Bronchial epithelial cell (primary cell): ENCODE data around the gene FAM53B. TPM values are rescaled to one million over a fixed set of nuclear protein-coding genes. Genes with fewer than 3 reads are reported as not detected.
A peak's percentile ranks its signal among the peaks of the same experiment; 100 is the strongest.

Source experiments
- DNase-seq: peaks from one replicate; pipeline ENCODE4 v3.0.0-alpha.2; 2010; ENCODE audit warnings: low read depth
- FAIRE-seq: peaks from 2 replicates; lab custom pipeline; 2011; peaks lifted over from hg19 to GRCh38; lab: Jason Lieb, UNC
- H3K27me3 ChIP-seq: 2 replicates; pipeline ENCODE4 v1.5.1; 2011; ENCODE audit warnings: low read length; ENCODE audit not compliant: control insufficient read depth, insufficient read depth
- H3K36me3 ChIP-seq: 2 replicates; pipeline ENCODE4 v1.5.1; 2011; ENCODE audit warnings: low read length; ENCODE audit not compliant: control insufficient read depth, insufficient read depth
- H3K4me3 ChIP-seq: 2 replicates; pipeline ENCODE4 v1.5.1; 2011; ENCODE audit warnings: mild to moderate bottlenecking, low read depth, low read length, control low read depth
- total RNA-seq: library from RNA; depleted of rRNA; stranded (reverse); fragments of >200 nt; gene quantifications from 2 replicates; pipeline ENCODE4 v1.2.1, GENCODE V29; 2014
- TF ChIP-seq, protein P1 (sequence below): IDR thresholded peaks from 2 replicates; pipeline ENCODE4 v1.5.1; 2011; ENCODE audit warnings: mild to moderate bottlenecking, moderate library complexity, low read length, control low read depth, inconsistent platforms; ENCODE audit not compliant: insufficient read depth, severe bottlenecking

Gene FAM53B
- total RNA-seq, 1 donor from 2014 or later: 19.5 TPM

- peaks cover 9% of the 10 kb centered on the region for H3K36me3 ChIP-seq
- no peaks in the 10 kb centered on the region for H3K27me3 ChIP-seq
- FAIRE-seq (no peak), DNase-seq (no peak)
- H3K4me3 ChIP-seq: no peak overlapping the region
- TF ChIP-seq, protein P1, sequence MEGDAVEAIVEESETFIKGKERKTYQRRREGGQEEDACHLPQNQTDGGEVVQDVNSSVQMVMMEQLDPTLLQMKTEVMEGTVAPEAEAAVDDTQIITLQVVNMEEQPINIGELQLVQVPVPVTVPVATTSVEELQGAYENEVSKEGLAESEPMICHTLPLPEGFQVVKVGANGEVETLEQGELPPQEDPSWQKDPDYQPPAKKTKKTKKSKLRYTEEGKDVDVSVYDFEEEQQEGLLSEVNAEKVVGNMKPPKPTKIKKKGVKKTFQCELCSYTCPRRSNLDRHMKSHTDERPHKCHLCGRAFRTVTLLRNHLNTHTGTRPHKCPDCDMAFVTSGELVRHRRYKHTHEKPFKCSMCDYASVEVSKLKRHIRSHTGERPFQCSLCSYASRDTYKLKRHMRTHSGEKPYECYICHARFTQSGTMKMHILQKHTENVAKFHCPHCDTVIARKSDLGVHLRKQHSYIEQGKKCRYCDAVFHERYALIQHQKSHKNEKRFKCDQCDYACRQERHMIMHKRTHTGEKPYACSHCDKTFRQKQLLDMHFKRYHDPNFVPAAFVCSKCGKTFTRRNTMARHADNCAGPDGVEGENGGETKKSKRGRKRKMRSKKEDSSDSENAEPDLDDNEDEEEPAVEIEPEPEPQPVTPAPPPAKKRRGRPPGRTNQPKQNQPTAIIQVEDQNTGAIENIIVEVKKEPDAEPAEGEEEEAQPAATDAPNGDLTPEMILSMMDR: no peak
These were observed 69.4 kb downstream of the FAM53B start for GRCh38 chr10:124674768-124675222.

- no peaks in the 10 kb centered on the region for H3K27me3 ChIP-seq
- no peak overlapping the region for H3K4me3 ChIP-seq
- H3K36me3 ChIP-seq: peaks cover 7% of the 10 kb centered on the region
- DNase-seq (no peak), FAIRE-seq (no peak)
- TF ChIP-seq, protein P1: no peak
These were observed 72.0 kb downstream of the FAM53B start for GRCh38 chr10:124672181-124672638.

DNA sequence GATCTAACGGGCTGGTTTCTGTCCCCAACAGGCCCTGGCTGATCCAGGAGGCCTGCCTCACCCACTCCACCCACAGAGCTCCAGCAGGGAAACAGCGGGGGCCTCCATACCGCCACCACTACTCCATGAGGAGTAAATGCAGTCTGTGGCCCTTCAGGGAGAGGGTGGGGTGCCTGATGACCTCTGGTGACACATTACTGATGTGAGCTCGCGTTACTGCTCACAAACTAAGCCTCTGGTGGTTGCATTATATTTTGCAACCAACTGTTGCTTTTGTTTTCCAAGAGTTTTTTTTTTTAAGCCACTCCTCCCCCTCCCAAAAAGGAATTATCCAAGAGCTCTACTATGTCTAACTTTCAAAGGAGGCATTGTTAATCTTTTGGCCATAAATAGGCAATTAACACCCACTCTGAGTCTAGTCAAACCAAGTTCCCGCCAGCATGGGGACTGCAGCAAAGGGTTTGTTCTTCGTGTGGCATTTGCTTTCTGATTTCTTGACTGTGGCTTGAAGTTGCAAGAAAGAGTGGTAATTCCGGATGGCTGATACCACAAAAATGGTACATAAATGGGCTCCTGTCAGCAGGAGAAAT, 72.6 kb downstream of the FAM53B start:
- H3K27me3 ChIP-seq: no peaks in the 10 kb centered on the region
- H3K36me3 ChIP-seq: peaks cover 7% of the 10 kb centered on the region
- DNase-seq (peak; percentile 70), FAIRE-seq (peak; percentile 73)
- TF ChIP-seq, protein P1: peak; percentile 53
- H3K4me3 ChIP-seq: no peak overlapping the region

GRCh38 chr10:124670849-124671248, 73.3 kb downstream of the FAM53B start:
- Histone ChIP-seq H3K4me3 (no peak overlapping the region), H3K36me3 (peaks cover 8% of the 10 kb centered on the region), H3K27me3 (no peaks in the 10 kb centered on the region)
- no peak for FAIRE-seq
- TF ChIP-seq, protein P1: no peak
- DNase-seq: no peak

DNA sequence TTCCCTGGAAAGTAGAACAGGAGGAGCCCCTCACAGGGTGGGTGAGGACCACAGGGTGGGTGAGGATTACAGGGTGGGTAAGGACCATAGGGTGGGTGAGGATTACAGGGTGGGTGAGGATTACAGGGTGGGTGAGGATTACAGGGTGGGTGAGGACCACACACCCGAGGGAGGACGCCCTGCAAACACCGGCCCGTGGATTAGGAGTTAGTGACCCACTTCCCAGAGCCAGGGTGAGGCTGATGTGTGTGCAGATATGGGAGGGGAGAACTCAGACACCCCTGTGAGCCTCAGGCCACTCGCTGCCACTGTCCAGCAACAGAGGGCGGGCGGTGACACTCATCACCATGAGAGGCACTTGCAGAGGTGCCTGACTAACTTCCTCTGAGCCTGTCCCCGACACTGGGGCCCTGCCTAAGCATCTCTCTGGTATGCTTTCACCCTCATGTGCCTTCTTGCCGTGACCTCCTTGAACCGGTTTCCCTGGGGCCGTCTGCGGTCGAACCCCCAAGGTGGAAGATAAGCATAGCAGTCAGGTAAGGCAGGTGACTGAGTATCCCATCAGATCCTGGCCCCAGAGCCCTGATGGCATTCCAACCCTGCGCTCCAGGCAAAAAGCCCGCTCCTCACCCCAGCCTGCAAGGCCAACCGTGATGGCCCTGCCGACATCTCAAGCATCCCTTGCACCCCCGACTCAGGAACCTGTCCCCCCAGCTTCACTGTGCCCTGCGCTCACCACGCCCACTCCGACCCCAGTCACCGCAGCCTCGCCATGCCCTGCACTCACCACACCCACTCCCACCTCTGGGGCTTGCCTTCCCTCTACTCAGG, 74.1 kb downstream of the FAM53B start:
- Histone ChIP-seq H3K36me3 (peaks cover 8% of the 10 kb centered on the region), H3K27me3 (no peaks in the 10 kb centered on the region), H3K4me3 (no peak overlapping the region)
- TF ChIP-seq, protein P1: no peak
- no peak for DNase-seq
- FAIRE-seq: no peak
